NCI-H1930 (cell line): Measurements from ENCODE around the gene TBC1D22A.

Source experiments
- DNase-seq, 2 experiments: peaks; one replicate each; lab custom pipeline; 2025; lab: John Stamatoyannopoulos, UW

The TBC1D22A gene

DNA sequence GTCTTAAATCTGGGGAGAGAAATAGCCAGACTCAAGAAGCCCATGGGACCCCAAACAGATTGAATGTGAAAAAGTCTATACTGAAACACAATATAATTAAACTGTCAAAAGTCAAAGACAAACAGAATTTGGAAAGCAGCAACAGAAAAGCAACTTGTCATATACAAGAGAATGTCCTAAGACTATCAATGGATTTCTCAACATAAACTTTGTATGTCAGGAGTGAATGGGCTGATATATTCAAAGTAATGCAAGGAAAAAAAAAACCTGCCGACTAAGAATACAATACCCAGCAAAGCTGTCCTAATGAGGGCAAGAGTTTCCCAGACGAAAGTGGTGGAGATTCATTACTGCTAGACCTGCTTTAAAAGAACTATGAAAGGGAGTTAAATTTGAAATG is 73.2 kb downstream of the TBC1D22A start:
- no peak for DNase-seq

- no peak for DNase-seq
These were observed 79.1 kb downstream of the TBC1D22A start for GRCh38 chr22:46841522-46841921.

- no peak for DNase-seq
These were observed 80.2 kb downstream of the TBC1D22A start for GRCh38 chr22:46842606-46843005.

GRCh38 chr22:46843821-46844255 is 81.4 kb downstream of the TBC1D22A start:
- no peak for DNase-seq

GRCh38 chr22:46844606-46845210 is 82.3 kb downstream of the TBC1D22A start:
- no peak for DNase-seq

DNA sequence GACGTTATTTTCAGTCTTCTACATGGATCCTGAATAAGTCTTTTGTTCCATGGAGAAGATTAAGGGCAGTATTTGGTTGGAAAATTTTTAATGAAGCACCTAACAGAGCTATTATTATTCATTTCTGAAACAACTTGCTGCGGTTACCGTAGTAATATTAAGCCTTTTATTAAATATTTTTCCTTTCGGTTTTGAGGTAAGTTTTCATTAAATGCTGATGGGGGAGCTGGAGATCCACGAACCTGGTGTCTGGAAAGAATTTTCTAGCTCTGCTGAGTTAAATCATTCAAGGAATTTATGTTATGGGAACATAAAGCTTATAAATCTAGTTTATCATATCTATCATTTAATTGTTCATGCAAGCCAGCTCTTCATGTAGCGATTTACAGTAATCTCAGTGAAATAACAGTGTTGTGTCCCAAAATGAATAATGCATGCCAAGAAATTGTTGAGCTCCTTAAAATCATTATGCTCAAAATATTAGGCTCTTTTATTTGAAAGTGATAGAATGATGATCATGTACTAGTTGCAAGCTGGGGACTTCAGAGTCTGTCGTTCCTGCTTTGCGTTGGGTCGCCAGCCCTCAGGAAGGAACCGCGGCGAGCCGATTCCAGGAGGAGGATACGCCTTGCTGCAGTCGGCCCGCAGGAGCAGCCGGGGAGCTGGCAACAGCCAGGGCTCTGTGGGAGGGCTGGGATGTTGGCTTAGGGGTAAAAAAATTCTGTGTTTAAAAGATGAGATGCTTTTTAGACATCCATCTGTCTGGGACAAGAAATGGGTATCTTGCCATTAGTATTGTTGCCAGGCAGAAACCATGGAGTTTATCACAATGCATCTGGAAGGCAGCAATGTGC is 83.1 kb downstream of the TBC1D22A start:
- no peak for DNase-seq

DNA sequence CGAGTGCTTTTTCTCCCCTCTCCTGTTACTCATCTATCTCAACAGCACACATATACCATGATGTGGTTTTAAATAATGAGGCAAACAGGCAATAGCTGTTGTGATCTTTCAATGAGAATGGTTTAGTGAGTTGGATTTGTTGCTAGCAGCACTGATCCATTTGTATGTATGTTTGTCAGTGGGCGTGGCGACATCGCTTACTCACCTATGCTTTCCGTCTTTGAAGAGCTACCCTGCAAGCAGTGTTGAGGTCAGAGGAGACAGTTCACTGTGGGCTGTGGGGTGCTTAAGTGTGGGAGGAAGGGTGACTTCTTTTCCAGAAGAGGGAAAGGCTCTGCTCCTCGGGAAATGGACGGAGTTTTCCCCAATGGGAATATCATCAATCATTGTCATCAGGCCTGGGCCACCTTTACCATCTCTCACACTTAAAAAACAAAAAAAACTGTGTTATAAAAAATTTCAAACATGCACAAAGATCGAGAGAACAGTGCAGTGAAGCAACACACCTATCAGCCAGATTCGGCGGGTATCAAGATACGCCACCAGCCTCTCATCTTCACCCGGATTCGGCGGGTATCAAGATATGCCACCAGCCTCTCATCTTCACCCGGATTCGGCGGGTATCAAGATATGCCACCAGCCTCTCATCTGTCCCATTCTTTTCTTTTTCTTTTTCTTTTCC is 83.8 kb downstream of the TBC1D22A start:
- no peak for DNase-seq

DNA sequence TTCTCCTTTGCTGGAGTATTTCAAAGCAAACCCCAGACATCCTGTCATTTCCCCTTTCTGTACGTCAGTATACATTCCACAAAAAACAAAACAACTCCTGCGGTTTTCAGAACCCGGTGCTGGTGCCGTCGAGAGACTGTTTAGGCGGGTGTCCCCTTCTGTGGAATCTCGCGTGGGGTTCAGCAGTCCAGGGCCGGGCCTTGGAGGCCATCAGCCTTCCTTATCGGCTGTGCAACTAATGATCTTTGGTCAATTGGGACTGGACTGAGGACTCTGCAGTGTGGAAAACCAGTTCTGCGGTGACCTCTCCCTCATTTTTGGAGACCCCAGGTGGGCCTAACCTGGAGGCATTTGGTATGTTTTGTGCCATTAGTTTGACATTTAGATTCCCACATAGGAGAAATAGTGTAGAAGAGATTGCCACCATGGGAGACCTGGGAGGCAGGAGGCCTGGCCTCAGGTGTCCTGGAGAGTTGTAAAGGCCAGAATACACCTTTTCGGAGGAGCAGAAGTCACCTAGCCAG is 84.4 kb downstream of the TBC1D22A start:
- no peak for DNase-seq

DNA sequence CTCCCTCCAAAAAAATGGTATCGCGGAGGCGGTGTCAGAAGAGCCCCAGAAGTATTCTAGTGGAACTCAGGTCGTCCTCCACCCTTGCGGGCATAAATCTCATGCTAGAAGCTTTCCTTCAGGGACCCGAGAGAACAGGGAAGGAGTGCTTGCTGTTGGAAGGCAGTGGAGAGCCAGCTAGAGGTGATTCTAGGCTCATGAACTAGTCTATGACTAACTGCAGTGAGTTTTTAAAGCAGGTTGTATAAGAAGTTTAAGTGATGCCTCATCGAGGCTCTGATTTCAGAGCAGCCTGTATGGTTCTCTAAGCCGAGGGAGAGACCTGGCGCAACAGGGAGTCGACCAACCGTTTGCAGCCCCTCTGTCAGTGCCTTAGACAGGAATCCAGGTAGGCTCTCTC is 85.7 kb downstream of the TBC1D22A start:
- no peak for DNase-seq

- no peak for DNase-seq
These were observed 86.7 kb downstream of the TBC1D22A start for GRCh38 chr22:46849101-46849500.

DNA sequence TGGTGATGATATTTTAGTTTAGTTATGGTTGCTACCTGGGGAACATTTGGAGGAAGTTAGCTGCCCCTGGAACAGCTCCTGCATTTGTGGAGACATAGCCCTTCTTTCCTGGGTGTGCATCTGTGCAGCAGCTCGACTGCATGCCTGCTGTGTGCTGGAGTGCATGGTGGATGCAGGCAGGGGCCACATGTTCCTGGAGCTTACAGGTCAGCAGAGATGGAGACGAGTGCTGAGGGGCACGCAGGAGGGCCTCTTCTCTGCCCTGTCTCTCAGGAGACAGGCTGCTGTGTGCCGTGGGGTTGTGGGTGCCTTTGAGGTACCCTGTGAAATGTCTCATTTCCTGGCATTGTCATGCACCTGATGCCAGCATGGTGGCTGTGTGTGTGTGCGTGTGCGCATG is 87.5 kb downstream of the TBC1D22A start:
- no peak for DNase-seq

GRCh38 chr22:46851311-46851710 is 88.9 kb downstream of the TBC1D22A start:
- no peak for DNase-seq

- no peak for DNase-seq
These were observed 89.5 kb downstream of the TBC1D22A start for GRCh38 chr22:46851941-46852340.

DNA sequence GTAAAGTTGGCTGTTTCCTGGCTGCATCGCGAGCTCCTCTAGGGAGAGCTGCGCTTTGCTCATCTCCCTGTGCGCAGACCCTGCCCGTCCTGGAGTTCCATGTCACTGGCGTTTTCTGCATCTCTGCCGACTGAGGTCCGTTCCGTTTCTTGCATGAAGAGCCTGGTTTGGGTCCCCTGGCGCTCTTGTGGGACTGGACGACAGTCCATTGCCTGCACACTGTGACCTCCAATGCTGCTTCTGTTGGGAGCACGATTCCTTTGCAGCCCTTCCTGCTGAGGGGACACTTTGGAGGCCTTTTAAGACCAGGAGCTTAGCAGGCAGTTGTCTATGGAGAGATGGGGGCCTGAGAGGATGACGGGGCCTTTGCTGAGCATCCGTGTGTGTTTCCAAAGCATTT is 90.3 kb downstream of the TBC1D22A start:
- no peak for DNase-seq

DNA sequence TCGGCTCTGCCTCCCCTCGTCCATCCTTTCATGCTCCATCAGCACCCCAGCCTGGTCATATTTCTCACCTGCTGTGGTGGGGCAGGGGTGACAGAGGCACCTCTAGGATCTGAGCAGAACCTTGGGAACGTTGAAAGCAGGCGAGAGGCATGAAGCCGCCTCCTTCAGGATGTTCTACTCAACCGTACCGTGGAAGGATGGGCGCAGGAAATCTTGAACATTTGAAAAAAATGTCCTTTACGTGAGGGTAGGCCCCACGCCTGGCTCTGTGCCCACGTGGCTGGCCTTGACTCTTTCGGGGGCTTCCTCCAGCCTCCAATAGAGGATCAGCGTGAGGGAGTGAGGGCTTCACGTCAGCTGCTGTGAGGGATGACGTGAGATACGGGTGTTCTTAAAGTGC is 90.7 kb downstream of the TBC1D22A start:
- no peak for DNase-seq

DNA sequence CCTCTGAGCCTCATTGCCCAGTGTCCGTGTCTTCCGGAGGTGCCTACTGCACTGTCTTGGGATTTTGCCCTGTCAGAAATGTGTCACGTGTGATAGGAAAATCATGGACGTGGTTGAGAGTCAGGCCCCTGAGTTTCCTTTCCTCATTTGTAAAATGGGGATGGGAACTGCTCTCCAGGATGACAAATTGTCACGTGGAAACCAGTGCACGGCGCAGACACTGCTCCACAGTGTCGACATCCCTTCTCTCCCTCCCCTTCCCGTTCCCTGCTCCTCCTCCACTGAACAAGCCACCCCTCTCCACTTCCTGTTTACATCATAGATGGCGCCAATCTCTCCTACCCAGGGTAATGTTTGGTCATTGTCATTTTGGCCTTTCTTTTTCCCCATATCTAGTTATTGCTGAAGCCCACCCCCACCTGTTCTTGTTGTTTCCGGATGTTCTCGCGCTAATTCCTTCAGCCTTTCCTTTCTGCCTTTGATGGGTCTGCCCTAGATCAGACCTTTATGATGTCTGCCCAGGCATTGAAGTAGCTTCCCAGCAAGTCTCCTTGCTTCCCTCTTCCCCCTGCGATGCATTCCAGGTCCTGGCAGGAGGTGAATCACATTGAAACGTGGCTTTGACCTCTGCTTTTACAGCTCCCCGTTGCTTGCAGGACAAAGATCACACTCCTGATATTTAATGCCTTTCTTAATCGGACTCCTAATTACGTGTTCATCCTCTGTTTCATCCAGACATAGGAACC is 91.8 kb downstream of the TBC1D22A start:
- no peak for DNase-seq

GRCh38 chr22:46855681-46856080 is 93.2 kb downstream of the TBC1D22A start:
- no peak for DNase-seq

DNA sequence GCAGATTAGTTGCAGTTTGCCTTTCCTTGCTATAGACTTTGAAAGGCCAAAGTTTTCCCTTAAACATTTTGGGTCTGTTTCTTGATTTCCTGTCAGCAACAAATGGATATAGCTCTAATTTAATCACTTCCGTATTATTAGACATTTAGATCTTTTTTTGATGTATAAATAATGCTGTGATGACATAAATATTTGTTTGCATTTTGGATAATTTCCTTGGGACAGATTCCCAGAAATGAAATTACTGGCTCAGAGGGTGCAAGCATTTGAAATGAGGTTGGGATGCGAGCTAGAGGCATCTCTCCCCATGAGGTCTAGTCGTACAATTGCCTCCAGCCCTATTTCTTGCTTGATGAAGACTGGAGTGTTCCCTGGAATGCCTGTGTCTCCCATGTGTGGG is 94.2 kb downstream of the TBC1D22A start:
- no peak for DNase-seq

GRCh38 chr22:46857142-46857884 is 94.9 kb downstream of the TBC1D22A start:
- no peak for DNase-seq

DNA sequence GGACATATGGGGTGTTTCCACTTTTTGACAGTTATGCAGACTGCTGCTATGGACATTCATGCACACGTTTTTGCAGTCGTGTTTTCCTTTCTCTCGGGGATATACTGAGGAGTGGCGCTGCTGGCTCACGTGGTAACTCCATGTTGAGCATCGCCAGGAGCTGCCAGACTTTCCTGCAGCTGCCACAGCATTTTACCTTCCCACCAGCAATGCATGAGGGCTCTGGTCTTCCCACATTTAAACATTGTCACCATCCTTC is 95.4 kb downstream of the TBC1D22A start:
- no peak for DNase-seq

GRCh38 chr22:46858181-46858771 is 95.8 kb downstream of the TBC1D22A start:
- DNase-seq, result no peak
